ENCODE results near the gene TRAF2.

GRCh38 chr9:136958898-136959850 lies 72.9 kb downstream of the TRAF2 start:
- TF ChIP-seq CTCF (IDR thresholded peaks at IDR 0.05 in 8 of 11, conservative IDR thresholded peaks at IDR 0.05 in 3 of 11) (no peak), POLR2A (IDR thresholded peaks at IDR 0.05) (no peak), POLR2AphosphoS5 (IDR thresholded peaks at IDR 0.05) (peak in 1 of 3 donors; percentile 20)

Data from spleen (tissue), 7 donors.